Progenitor cell of endocrine pancreas (in vitro differentiated cells): Measurements from ENCODE around the gene MAPKAPK2. TPM values are rescaled to one million over a fixed set of nuclear protein-coding genes. Genes with fewer than 3 reads are reported as not detected.

Experiments used
- DNase-seq: peaks from one replicate; pipeline ENCODE4 v3.0.0; 2021; ENCODE audit warnings: low spot score; ENCODE audit not compliant: unreplicated experiment
- H3K27ac Mint-ChIP-seq: 2 replicates; pipeline ENCODE4 v1.8.0; 2021; ENCODE audit warnings: mild to moderate bottlenecking, moderate library complexity, mixed read lengths
- H3K27me3 Mint-ChIP-seq: 2 replicates; pipeline ENCODE4 v1.8.0; 2021; ENCODE audit warnings: mixed read lengths
- H3K36me3 Mint-ChIP-seq: 2 replicates; pipeline ENCODE4 v1.8.0; 2022; ENCODE audit warnings: mixed read lengths; ENCODE audit not compliant: insufficient read depth
- H3K4me1 Mint-ChIP-seq: 2 replicates; pipeline ENCODE4 v1.8.0; 2021; ENCODE audit warnings: low read depth, mixed read lengths
- H3K4me3 Mint-ChIP-seq: 2 replicates; pipeline ENCODE4 v1.8.0; 2021; ENCODE audit warnings: low read depth, mild to moderate bottlenecking, moderate library complexity, mixed read lengths
- H3K9me3 Mint-ChIP-seq: 2 replicates; pipeline ENCODE4 v1.8.0; 2021; ENCODE audit warnings: low read depth, mixed read lengths
- CTCF ChIP-seq: fragments of 200-600 bp; sonication (generic); IDR thresholded peaks from one replicate; pipeline ENCODE4 v1.5.0; 2021; ENCODE audit warnings: antibody characterized with exemption, mild to moderate bottlenecking; ENCODE audit not compliant: unreplicated experiment
- total RNA-seq: library from RNA; stranded (reverse); gene quantifications from 2 replicates; pipeline ENCODE4 v1.2.1, GENCODE V29; 2021

MAPKAPK2 gene
- total RNA-seq, 1 donor from 2014 or later = 60.8 TPM

GRCh38 chr1:206704226-206704625 lies 19.5 kb downstream of the MAPKAPK2 start:
- H3K4me1 Mint-ChIP-seq = peaks cover 45% of the 10 kb centered on the region
- H3K27me3 Mint-ChIP-seq = no peaks in the 10 kb centered on the region
- no peak for DNase-seq
- H3K4me3 Mint-ChIP-seq = no peak overlapping the region
- TF ChIP-seq CTCF = no peak
- H3K27ac Mint-ChIP-seq = no peak overlapping the region
- H3K36me3 Mint-ChIP-seq = no peaks in the 10 kb centered on the region
- H3K9me3 Mint-ChIP-seq = no peaks in the 10 kb centered on the region

GRCh38 chr1:206705191-206705590 lies 20.5 kb downstream of the MAPKAPK2 start:
- Mint-ChIP-seq H3K36me3 (no peaks in the 10 kb centered on the region), H3K4me3 (no peak overlapping the region), H3K4me1 (peaks cover 50% of the 10 kb centered on the region), H3K27me3 (no peaks in the 10 kb centered on the region), H3K27ac (peak overlapping the region; percentile 76), H3K9me3 (no peaks in the 10 kb centered on the region)
- no peak for DNase-seq
- TF ChIP-seq CTCF = no peak

GRCh38 chr1:206705726-206706297 lies 21.1 kb downstream of the MAPKAPK2 start:
- Mint-ChIP-seq H3K27ac (peak overlapping the region; percentile 76), H3K27me3 (no peaks in the 10 kb centered on the region)

GRCh38 chr1:206706298-206706791 lies 21.6 kb downstream of the MAPKAPK2 start:
- DNase-seq = no peak
- Mint-ChIP-seq H3K36me3 (no peaks in the 10 kb centered on the region), H3K4me3 (no peak overlapping the region), H3K27ac (no peak overlapping the region), H3K9me3 (no peaks in the 10 kb centered on the region), H3K4me1 (peaks cover 51% of the 10 kb centered on the region), H3K27me3 (no peaks in the 10 kb centered on the region)
- TF ChIP-seq CTCF = no peak

More at GRCh38 chr1:206705726-206706297, 21.1 kb downstream of the MAPKAPK2 start:
- H3K36me3 Mint-ChIP-seq = no peaks in the 10 kb centered on the region
- H3K9me3 Mint-ChIP-seq = no peaks in the 10 kb centered on the region
- H3K4me1 Mint-ChIP-seq = peaks cover 51% of the 10 kb centered on the region
- no peak overlapping the region for H3K4me3 Mint-ChIP-seq
- no peak for TF ChIP-seq CTCF
- no peak for DNase-seq

- H3K27ac Mint-ChIP-seq = no peak overlapping the region
- no peaks in the 10 kb centered on the region for H3K27me3 Mint-ChIP-seq
- H3K4me3 Mint-ChIP-seq = no peak overlapping the region
- no peaks in the 10 kb centered on the region for H3K36me3 Mint-ChIP-seq
- peaks cover 52% of the 10 kb centered on the region for H3K4me1 Mint-ChIP-seq
- no peak for DNase-seq
- no peak for TF ChIP-seq CTCF
- no peaks in the 10 kb centered on the region for H3K9me3 Mint-ChIP-seq
Observed at GRCh38 chr1:206706806-206707366, 22.2 kb downstream of the MAPKAPK2 start.
